GM08714 (cell line): ENCODE results near the gene ALDH1L1.

Experiments used
- H3K4me3 ChIP-seq: fragments of 200-500 bp; sonication (Bioruptor generic); 2 replicates; pipeline ENCODE4 v1.5.1; 2014; ENCODE audit warnings: mild to moderate bottlenecking, low read length, inconsistent platforms
- ZNF274 ChIP-seq: IDR thresholded peaks from 2 replicates; pipeline ENCODE4 v1.6.1; 2012; ENCODE audit warnings: mild to moderate bottlenecking, low read depth, low read length

ALDH1L1 gene

DNA sequence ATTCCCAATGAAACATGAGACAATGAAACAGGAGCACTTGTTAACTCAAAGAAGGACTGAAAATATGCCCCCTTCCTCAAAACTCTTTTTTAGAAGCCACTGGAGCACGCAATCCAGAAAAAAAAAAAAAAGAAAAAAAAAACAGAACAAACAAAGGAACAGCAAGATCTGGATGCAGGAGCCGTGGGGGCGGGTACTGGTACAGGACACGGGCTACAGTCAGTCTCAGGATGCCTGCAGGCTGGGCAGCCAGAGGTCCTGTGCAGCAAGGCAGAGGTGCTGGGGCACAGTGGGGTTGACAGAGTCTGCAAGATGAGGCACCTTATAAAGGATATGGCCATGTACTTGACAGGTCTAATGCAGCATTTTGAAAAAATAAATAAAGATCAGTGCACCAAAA is 22.3 kb upstream of the ALDH1L1 start:
- TF ChIP-seq ZNF274, result no peak
- H3K4me3 ChIP-seq, result no peak overlapping the region

DNA sequence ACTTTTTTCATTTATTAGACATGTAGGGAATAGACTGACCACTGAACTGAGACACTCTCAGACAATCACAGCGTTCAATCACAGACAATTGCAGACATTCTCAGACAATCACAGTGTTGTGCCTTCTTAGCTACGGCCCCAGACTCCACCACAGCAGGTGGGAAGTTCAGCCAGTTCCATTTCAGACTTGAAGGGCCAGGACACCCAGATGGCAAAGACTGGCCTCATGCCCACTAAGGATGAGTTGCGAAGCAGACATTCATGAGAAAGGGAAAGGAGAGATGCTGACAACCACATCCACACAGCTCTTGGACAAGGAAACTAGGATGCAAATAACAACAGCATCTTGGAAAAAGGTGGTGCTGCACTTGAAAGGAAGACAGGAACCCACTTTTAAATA is 21.9 kb upstream of the ALDH1L1 start:
- H3K4me3 ChIP-seq, result no peak overlapping the region
- TF ChIP-seq ZNF274, result no peak

DNA sequence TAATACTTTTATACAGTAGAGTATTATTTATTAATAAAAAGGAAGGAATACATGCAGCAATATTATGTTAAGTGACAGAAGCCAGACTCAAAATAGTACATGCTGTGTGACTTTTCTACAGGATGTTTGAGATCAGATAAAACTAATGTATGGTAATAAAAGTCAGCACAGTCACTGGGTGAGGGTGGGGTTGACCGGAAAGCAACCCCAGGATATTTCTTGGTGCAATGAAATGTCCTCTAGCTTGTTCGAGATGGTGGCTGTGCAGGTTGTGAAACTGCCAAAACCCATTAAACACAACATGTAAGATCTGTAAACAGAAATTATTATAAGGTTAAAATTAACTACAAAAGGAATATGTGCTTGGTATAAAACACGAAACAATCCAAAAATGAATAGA is 20.8 kb upstream of the ALDH1L1 start:
- no peak for TF ChIP-seq ZNF274
- no peak overlapping the region for H3K4me3 ChIP-seq

DNA sequence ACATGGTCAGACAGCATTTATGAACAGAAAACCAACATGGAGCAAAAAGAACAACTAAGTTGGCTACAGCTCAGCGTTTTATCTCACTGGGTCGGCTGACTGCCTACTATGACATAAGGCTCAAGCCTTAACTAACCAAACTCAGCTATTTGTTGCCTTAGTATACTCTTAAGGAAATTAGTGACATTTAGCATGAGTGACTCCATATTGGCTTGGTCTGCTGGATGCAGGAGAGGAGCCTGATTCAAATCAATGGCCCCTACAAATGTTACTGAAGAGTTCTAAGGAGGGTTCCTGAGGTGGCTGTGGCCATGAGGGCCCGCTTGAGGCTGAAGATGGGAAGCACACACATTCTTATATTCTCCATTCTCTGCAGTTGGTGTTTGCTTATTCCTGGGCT is 20.1 kb upstream of the ALDH1L1 start:
- H3K4me3 ChIP-seq, result no peak overlapping the region
- no peak for TF ChIP-seq ZNF274

DNA sequence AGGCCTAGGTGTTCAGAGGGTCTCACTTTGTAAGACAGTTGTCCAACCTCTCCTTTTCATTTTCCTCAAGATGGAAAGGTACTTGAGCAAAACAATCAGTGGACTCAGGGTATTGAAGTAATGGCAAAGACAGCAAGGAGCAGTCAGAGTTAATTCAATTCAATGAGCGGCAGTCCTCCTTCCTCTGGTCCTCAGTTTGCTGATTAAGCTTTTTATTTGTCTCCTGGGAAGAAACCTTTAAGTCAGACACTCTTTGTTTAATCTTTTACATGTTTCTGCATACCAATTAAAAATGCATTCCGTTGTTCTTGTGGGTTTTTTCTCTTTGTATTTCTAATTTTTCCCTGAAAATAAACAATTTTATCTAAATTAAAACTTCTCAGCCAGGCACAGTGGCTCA is 18.9 kb upstream of the ALDH1L1 start:
- TF ChIP-seq ZNF274, result no peak
- no peak overlapping the region for H3K4me3 ChIP-seq

DNA sequence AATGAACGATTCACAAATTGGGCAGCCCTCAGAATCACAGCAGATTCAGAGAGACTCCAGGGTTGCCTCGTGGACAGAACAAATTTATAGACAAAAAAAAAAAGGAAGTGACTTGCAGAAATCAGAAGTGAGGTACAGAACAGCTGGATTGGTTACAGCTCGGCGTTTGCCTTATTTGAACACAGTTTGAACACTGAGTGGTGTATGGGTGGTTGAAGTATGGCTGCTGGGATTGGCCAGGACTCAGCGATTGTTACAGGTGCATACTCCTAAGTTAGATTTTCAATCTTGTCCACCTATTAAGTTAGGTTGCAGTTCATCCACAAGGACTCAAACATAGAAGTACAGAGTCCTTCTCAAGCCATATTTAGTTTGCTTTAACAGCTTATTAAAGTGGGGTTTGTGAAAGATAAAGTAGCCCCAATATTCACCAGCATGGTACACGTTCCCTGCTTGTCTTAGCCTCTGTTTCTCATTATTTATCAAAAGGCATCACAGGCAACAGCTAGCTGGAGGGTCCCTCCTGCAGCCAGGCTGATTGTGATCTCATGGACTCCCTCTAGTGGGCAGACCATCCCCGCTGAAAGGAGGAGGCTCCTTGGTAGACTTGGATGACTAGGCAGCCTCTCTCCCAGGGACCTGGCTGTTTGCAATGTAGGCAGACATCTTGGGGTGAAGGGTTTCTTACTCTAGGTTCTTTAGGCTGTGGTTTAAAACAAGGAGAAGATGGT is 17.6 kb upstream of the ALDH1L1 start:
- no peak for TF ChIP-seq ZNF274
- no peak overlapping the region for H3K4me3 ChIP-seq

DNA sequence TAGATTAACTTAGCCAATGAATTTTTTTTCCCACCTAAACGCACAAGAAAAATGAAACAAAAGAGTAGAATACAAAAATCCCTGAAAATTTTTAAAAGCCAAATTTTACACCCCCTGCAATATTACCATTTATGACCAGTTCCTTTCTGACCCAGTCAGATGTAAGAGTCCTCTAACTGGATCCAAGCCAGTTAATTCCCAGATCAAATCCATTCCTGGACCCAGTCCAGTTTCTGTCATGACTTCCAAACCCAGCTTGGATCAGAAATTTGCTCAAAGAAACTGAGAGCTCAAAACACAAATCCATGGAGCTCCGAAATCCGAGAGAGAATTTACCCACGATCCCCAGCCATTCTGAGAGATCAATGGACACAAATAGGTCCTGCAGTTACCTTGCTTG is 17.0 kb upstream of the ALDH1L1 start:
- H3K4me3 ChIP-seq, result no peak overlapping the region
- no peak for TF ChIP-seq ZNF274

DNA sequence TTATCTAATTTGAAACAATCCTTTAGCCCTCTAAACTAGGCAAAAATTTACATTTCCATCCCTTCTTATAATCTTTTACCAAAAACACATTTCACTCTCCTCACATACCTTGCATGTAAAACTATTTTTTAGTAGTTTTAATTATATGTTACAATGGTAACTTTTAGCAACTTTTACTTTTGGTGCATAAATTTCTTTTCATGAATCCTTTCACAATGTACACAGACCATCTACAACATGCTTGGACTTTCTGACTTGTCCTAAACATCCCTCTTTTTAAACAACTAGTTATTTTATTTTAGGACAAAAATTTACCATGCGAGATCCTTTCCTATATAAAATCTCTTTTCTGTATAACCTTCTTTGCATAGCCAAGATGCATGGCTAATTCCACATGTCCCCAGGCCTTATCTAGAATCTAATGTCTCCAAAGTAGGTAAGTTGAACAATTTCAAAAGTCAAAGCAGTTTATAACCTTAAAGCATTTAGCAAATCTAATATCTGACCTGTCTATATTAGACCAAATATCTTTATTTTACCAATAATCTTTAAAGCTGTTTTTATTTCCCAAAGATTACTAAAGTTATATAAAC is 14.4 kb upstream of the ALDH1L1 start:
- TF ChIP-seq ZNF274, result no peak
- no peak overlapping the region for H3K4me3 ChIP-seq

DNA sequence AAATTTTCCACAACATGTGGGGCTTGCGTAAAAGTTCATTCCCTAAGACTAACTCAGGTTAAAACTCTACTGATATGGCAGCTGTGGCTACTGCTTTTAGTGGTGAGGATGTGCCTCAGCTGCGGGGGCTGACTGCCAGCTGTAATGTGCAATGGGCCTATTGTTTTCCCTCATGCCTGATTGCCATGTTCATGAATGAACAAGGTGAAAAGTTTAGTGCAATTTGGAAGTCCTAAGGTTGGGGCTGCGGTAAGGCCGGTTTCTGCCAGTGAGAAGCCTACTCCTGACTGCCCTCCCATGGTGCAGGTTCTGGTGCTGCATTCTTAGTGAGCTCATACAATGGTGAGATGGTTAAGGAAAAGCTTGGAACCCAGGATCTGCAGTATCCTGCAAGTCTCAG is 10.9 kb upstream of the ALDH1L1 start:
- no peak overlapping the region for H3K4me3 ChIP-seq
- no peak for TF ChIP-seq ZNF274

DNA sequence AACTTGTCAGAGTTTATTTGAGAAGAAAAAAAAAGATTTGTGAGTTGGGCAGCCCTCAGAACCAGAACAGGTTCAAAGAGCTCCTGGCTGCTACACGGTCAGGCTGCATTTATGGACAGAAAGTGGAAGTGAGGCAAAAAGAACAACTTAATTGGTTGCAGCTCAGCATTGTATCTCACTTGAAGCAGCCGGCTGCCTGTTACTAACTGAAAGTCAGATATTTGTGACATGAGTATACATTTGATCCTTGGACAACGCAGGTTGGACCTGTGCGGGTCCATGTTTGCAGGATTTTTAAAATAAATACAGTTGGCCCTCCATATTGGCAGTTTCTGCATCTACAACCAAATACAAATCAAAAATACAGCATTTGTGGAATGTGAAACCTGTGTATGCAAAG is 7.5 kb upstream of the ALDH1L1 start:
- no peak overlapping the region for H3K4me3 ChIP-seq
- no peak for TF ChIP-seq ZNF274

DNA sequence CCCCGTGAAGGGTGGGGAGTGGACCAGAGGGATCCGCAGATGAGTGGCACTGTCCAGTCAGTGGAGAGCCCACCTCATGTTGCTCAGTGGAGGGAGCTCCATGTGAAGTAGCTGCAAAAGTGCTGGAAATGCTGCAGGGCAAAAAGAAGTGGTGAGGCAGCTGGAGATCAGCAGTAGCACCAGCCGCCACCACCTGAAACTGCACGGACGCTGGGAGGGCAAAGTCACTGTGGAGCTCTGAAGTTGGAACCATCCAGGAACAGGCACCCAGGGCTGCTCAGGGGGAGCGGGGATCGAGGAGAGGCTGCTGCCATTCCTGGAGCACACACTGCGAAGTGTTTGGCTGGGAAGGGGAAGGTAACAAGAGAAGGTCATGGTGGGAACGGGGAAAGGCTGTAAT is 6.4 kb upstream of the ALDH1L1 start:
- H3K4me3 ChIP-seq, result no peak overlapping the region
- no peak for TF ChIP-seq ZNF274

DNA sequence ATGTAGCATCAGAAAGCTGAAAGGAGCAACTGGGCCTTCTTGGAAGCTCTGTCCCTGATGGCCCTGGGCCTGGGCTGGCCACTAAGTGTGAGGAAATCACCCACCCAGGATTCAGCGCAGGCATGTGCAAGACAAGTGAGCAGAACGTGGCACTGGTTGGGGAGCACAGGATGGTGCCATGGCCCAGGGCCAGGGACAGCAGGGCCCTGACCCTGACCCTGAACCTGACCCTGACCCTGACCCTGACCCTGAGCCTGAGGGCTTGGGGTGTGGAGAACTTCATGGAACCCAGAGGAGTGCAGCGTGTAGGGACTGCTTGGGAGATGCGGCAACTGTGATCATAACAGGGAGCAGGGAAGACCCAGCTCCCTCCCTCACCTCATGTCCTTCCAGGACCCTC is 5.9 kb upstream of the ALDH1L1 start:
- no peak overlapping the region for H3K4me3 ChIP-seq
- TF ChIP-seq ZNF274, result no peak

DNA sequence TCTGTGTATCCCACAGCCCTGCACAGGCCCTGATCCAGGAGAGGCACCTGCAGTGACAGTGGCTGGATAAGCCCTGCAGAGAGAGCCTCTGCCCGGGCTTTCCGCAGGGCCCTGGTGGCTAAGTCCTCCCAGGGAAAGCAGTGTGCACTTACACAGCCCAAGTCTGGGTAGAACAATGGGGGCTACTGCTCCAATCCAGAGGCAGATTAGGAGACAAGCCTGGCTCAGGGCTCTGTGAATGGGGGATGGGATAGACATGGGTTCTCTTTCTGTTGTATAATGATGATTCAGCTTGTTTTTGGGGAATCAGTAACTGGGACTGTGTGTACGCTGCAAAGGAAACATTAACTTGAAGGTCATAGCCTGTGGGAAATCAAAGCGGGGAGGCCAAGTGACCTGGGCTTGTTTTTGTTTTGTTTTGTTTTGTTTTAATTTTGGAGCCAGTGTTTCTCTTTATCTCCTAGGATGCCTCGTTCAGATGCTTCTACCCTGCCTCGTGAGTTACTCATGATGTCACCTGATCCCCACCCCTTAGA is 4.1 kb upstream of the ALDH1L1 start:
- no peak for TF ChIP-seq ZNF274
- no peak overlapping the region for H3K4me3 ChIP-seq

DNA sequence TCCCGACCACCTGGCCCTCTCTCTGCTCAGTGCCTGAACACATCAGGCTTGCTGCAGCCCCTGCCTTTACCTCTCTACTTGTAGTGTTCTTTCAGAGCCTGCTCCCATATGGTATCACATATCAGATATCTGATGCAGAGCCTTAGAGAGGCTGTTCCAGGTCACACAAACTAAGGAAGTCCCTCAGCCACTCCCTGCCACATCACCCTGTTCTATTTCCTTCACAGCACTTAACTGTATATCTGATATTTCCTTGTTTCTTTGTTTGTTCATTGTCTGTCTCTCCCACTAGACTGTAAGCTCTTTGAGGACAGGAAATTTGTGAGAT is 976 bp upstream of the ALDH1L1 start:
- no peak for TF ChIP-seq ZNF274
- no peak overlapping the region for H3K4me3 ChIP-seq

DNA sequence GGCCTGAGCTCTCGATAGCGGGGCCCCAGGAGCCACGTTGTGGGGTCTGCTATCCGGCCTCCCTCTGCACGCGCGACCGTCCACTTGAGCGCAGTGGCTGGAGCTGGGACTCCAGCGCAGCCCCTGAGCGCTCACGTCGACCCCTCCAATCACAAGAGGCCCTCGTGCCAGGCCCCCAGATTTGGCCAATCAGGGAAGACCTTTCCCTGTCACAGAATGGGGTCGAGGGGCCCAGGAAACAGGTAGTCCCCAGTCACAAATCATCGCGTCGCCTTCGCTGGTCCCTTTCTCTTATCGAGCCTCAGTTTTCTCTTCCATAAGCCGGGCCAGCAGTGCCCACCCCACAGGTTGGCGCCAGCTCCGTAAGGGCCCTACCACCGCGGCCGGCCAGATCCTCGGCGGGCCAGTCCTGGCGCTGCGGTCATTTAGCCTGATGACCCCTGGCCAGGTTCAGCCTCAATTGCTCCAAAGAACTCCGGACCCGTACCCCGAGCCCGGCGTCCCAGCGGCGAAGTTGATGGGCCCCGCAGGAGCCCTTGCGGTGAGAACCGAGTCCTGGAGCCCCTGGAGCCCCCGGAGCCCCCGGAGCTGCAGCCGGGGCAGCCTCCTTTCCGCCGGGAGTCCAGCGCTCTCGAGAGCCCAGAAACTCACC is 435 bp downstream of the ALDH1L1 start:
- H3K4me3 ChIP-seq, result no peak overlapping the region

DNA sequence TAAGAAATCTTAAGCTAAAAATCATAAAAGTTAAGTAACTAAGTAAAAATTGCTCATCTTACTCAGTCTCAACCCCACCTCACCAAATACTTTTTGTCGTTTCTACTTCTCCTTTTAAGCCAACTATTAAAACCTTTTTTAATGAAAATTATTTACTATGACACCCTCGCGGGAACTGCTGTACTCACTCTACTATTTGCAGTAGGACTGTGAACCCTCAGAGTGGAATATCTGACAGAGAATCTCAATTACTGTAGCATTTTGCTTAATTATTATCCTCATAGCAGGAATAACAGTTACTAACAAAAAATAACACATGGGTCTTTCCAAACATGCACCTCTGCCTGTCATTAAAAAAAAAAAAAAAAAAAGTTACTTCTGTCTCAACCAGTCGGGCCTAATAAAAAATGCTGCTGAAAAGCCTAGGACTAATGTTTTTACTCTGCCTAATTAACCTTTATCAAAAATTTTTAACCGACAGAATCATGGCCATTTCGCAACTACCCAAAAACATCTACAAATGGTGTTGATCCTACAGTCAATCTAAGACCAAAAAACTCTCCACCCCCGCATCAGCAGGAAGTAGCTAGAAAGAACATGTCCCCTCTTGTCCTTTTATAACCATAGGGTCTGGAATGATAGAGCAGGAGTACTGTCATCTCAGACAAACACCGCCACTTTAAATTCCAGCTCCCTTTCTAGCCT is 10.2 kb downstream of the ALDH1L1 start:
- TF ChIP-seq ZNF274, result no peak
- no peak overlapping the region for H3K4me3 ChIP-seq

More for the DNA sequence above, 435 bp downstream of the ALDH1L1 start:
- no peak for TF ChIP-seq ZNF274
